Liver (tissue), 9 donors: Measurements from ENCODE around the gene HS3ST6. TPM values are rescaled to one million over a fixed set of nuclear protein-coding genes. Genes with fewer than 3 reads are reported as not detected.

ENCODE experiments used
- DNase-seq: peaks from one replicate; pipeline ENCODE4 v3.0.0-alpha.2; 2017; ENCODE audit warnings: low spot score
- H3K27ac ChIP-seq, 2 donors: one replicate each; pipeline ENCODE4 v1.7.0; 2013; ENCODE audit warnings: inconsistent platforms in 2 of 2, low read length in 2 of 2, control low read depth in 1 of 2, low read depth in 1 of 2, mild to moderate bottlenecking in 1 of 2
- H3K27me3 ChIP-seq, 4 donors: one replicate each; pipeline versions ENCODE4 v1.6.1 to v1.7.0; 2013; ENCODE audit warnings: low read length in 3 of 4, inconsistent platforms in 1 of 4, mild to moderate bottlenecking in 1 of 4, moderate library complexity in 1 of 4; ENCODE audit not compliant: control insufficient read depth in 4 of 4, insufficient read depth in 4 of 4
- H3K36me3 ChIP-seq, 4 donors: one replicate each; pipeline versions ENCODE4 v1.6.1 to v1.7.0; 2013; ENCODE audit warnings: low read length in 3 of 4, mild to moderate bottlenecking in 3 of 4, low read depth in 1 of 4, moderate library complexity in 1 of 4; ENCODE audit not compliant: control insufficient read depth in 4 of 4, insufficient read depth in 3 of 4
- H3K4me1 ChIP-seq, 4 donors: one replicate each; pipeline versions ENCODE4 v1.6.1 to v1.7.0; 2013; ENCODE audit warnings: low read length in 3 of 4, mild to moderate bottlenecking in 3 of 4, moderate library complexity in 1 of 4; ENCODE audit not compliant: control insufficient read depth in 4 of 4, insufficient read depth in 4 of 4
- H3K4me3 ChIP-seq, 3 donors: one replicate each; pipeline versions ENCODE4 v1.6.1 to v1.7.0; 2013; ENCODE audit warnings: low read length in 3 of 3, control low read depth in 1 of 3, low read depth in 1 of 3, mild to moderate bottlenecking in 1 of 3
- H3K9ac ChIP-seq, 2 donors: one replicate each; pipeline ENCODE4 v1.7.0; 2013; ENCODE audit warnings: low read length in 2 of 2, mild to moderate bottlenecking in 2 of 2, moderate library complexity in 2 of 2, control low read depth in 1 of 2, low read depth in 1 of 2
- H3K9me3 ChIP-seq, 4 donors: one replicate each; pipeline versions ENCODE4 v1.6.1 to v1.7.0; 2013; ENCODE audit warnings: low read length in 3 of 4; ENCODE audit not compliant: control insufficient read depth in 4 of 4
- ATF3 ChIP-seq: IDR thresholded peaks from 2 replicates; pipeline ENCODE4 v1.6.1; 2016; ENCODE audit warnings: antibody characterized with exemption
- CTCF ChIP-seq: fragments of 150-350 bp; IDR thresholded peaks from 2 replicates; pipeline ENCODE4 v1.5.1; 2017; ENCODE audit warnings: improper control_type of control experiment, low read depth, low read length; ENCODE audit not compliant: missing input control
- EGR1 ChIP-seq, 2 donors: IDR thresholded peaks; 2 replicates each; pipeline ENCODE4 v1.6.1; 2016 to 2018; ENCODE audit warnings: antibody characterized with exemption in 2 of 2, low read depth in 2 of 2
- FOXA1 ChIP-seq: IDR thresholded peaks from 2 replicates; pipeline ENCODE4 v1.6.1; 2016; ENCODE audit warnings: antibody characterized with exemption
- FOXA2 ChIP-seq: IDR thresholded peaks from 2 replicates; pipeline ENCODE4 v1.6.1; 2016; ENCODE audit warnings: antibody characterized with exemption
- GABPA ChIP-seq, 2 donors: IDR thresholded peaks in 1 of 2; conservative IDR thresholded peaks in 1 of 2; 2 replicates each; pipeline ENCODE4 v1.6.1; 2016; ENCODE audit warnings: antibody characterized with exemption in 2 of 2, mild to moderate bottlenecking in 1 of 2, moderate library complexity in 1 of 2
- HNF4G ChIP-seq: IDR thresholded peaks from 2 replicates; pipeline ENCODE4 v1.6.1; 2016; ENCODE audit warnings: antibody characterized with exemption
- JUND ChIP-seq, 2 donors: IDR thresholded peaks; 2 replicates each; pipeline ENCODE4 v1.6.1; 2016; ENCODE audit warnings: antibody characterized with exemption in 2 of 2
- MAX ChIP-seq: IDR thresholded peaks from 2 replicates; pipeline ENCODE4 v1.6.1; 2016; ENCODE audit warnings: antibody characterized with exemption
- REST ChIP-seq: IDR thresholded peaks from 2 replicates; pipeline ENCODE4 v1.6.1; 2016; ENCODE audit warnings: antibody characterized with exemption, mild to moderate bottlenecking
- RXRA ChIP-seq, 2 donors: IDR thresholded peaks; 2 replicates each; pipeline ENCODE4 v1.6.1; 2017 to 2018; ENCODE audit warnings: antibody characterized with exemption in 2 of 2, mild to moderate bottlenecking in 1 of 2
- TAF1 ChIP-seq: conservative IDR thresholded peaks from 2 replicates; pipeline ENCODE4 v1.6.1; 2016; ENCODE audit warnings: antibody characterized with exemption, mild to moderate bottlenecking
- YY1 ChIP-seq: IDR thresholded peaks from 2 replicates; pipeline ENCODE4 v1.6.1; 2016; ENCODE audit warnings: antibody characterized with exemption, mild to moderate bottlenecking
- ZBTB33 ChIP-seq: IDR thresholded peaks from 2 replicates; pipeline ENCODE4 v1.6.1; 2016; ENCODE audit warnings: antibody characterized with exemption
- WGBS: extraction: QIAGEN DNeasy Blood & Tissue Kit; methylation state at CpG from one replicate; pipeline ENCODE4 v1.1.7; 2013; 5-methylcytosine and 5-hydroxymethylcytosine counted together
- polyA plus RNA-seq, 2 donors: library from polyadenylated mRNA; stranded (reverse) in 1 of 2; unstranded in 1 of 2; fragments of 200-250 nt in 1 of 2; fragments of >200 nt in 1 of 2; fragmentation: Nextera tagmentation in 1 of 2; extraction: Ambion mirVana in 1 of 2; gene quantifications; one replicate each; pipeline versions ENCODE4 v1.2.1 to v1.2.3, GENCODE V29; 2013 to 2015
- total RNA-seq, 2 donors: library from RNA; depleted of rRNA; stranded (reverse); fragments of >200 nt; gene quantifications; one replicate each; pipeline ENCODE4 v1.2.3, GENCODE V29; 2014
- donor health status: healthy.
- donor health status: healthy.
- donor health status: healthy.
- donor health status: healthy.
- donor health status: healthy.

The HS3ST6 gene
- total RNA-seq (not detected), polyA plus RNA-seq (not detected)

GRCh38 chr16:1918351-1919326 is at the start of gene HS3ST6:
HS3ST6 (minus strand) TSS chr16:1918415; CDS start chr16:1918323, 92 bp downstream.
- Histone ChIP-seq H3K27ac (no peak within 1 kb of the TSS), H3K36me3 (no peaks in the 10 kb centered on the region), H3K4me1 (peaks cover 0 to 14% (median 5%) of the 10 kb centered on the region in 4 donors), H3K9me3 (no peaks in the 10 kb centered on the region), H3K27me3 (peaks cover 12 to 20% (median 13%) of the 10 kb centered on the region in 4 donors), H3K4me3 (peak within 1 kb of the TSS in 1 of 3 donors; percentile 19), H3K9ac (no peak within 1 kb of the TSS)
- no peak for TF ChIP-seq CTCF
- 6% methylated on average over 71 of the region's 71 CpGs for WGBS
- DNase-seq, result no peak

- no peaks in the 10 kb centered on the region for H3K27me3 ChIP-seq
- peak within 1 kb of the TSS in 1 of 2 donors; percentile 99 for H3K9ac ChIP-seq
- peaks cover 4 to 25% (median 22%) of the 10 kb centered on the region in 4 donors for H3K4me1 ChIP-seq
- 96% methylated on average over 6 of the region's 6 CpGs for WGBS
- H3K36me3 ChIP-seq, result peaks cover 0 to 23% (median 7%) of the 10 kb centered on the region in 4 donors
- H3K4me3 ChIP-seq, result peak within 1 kb of the TSS; percentile 81 to 97 (median 82)
- no peak for DNase-seq
- H3K27ac ChIP-seq, result peak within 1 kb of the TSS; percentile 89 to 93
- TF ChIP-seq YY1 (no peak), CTCF (no peak), RXRA (IDR thresholded peaks at IDR 0.05) (no peak), ATF3 (no peak), GABPA (IDR thresholded peaks at IDR 0.05 in 1 of 2, conservative IDR thresholded peaks at IDR 0.05 in 1 of 2) (no peak), TAF1 (no peak), JUND (IDR thresholded peaks at IDR 0.05) (no peak), REST (no peak), ZBTB33 (no peak), EGR1 (IDR thresholded peaks at IDR 0.05; ENCODE audit: low read depth in 2 of 2) (no peak), MAX (no peak), FOXA1 (no peak), FOXA2 (no peak), HNF4G (no peak)
- H3K9me3 ChIP-seq, result no peaks in the 10 kb centered on the region
Observed at GRCh38 chr16:1966460-1966859, 48.2 kb upstream of the HS3ST6 start, which contains the start of gene RNF151. RNF151 (plus strand) TSS chr16:1966856; CDS start chr16:1966882, 26 bp downstream.
